H1 (cell line): Measurements from ENCODE around the gene QRICH1. TPM values are rescaled to one million over a fixed set of nuclear protein-coding genes. Genes with fewer than 3 reads are reported as not detected.

ENCODE experiments used
- CTCF ChIA-PET: fragments of 300-600 bp; sonication (Branson Sonifier 250); formaldehyde crosslinking; loops from one replicate; lab custom pipeline; 2021; ENCODE audit not compliant: partially characterized antibody; lab: Charles Lee
- POLR2A ChIA-PET: fragments of 300-600 bp; sonication (Branson Sonifier 250); formaldehyde crosslinking; loops from one replicate; lab custom pipeline; 2021; ENCODE audit warnings: inconsistent platforms; ENCODE audit not compliant: partially characterized antibody; lab: Charles Lee
- DNase-seq, 2 experiments: peaks; one replicate each; pipeline versions ENCODE4 v3.0.0 to v3.0.0-alpha.2; 2010 to 2022; ENCODE audit warnings: low spot score in 2 of 2, low read depth in 1 of 2, mixed read lengths in 1 of 2
- FAIRE-seq: peaks from 2 replicates; lab custom pipeline; 2011; peaks lifted over from hg19 to GRCh38; lab: Jason Lieb, UNC
- H2AFZ ChIP-seq: 2 replicates; pipeline ENCODE4 v1.8.1; 2012; ENCODE audit warnings: low read length, inconsistent platforms
- H2AK5ac ChIP-seq: 2 replicates; pipeline ENCODE4 v1.6.1; 2013; ENCODE audit warnings: low read depth, low read length
- H2BK120ac ChIP-seq: replicated peaks from 2 replicates; pipeline ENCODE3; 2013; ENCODE audit warnings: low read depth, low read length, inconsistent platforms
- H2BK12ac ChIP-seq: 2 replicates; pipeline ENCODE4 v1.6.1; 2013; ENCODE audit warnings: low read depth, low read length
- H2BK15ac ChIP-seq: 2 replicates; pipeline ENCODE4 v1.6.1; 2013; ENCODE audit warnings: low read length
- H2BK20ac ChIP-seq: 2 replicates; pipeline ENCODE4 v1.6.1; 2013; ENCODE audit warnings: low read length
- H2BK5ac ChIP-seq: 2 replicates; pipeline ENCODE4 v1.6.1; 2013; ENCODE audit warnings: low read depth, low read length
- H3K14ac ChIP-seq: 2 replicates; pipeline ENCODE4 v1.6.1; 2013; ENCODE audit warnings: inconsistent platforms; ENCODE audit not compliant: insufficient read length
- H3K18ac ChIP-seq: 2 replicates; pipeline ENCODE4 v1.6.1; 2013; ENCODE audit warnings: low read length; ENCODE audit errors: extremely low read depth
- H3K23ac ChIP-seq: 2 replicates; pipeline ENCODE4 v1.6.1; 2013; ENCODE audit warnings: inconsistent platforms; ENCODE audit not compliant: insufficient read length
- H3K23me2 ChIP-seq: 2 replicates; pipeline ENCODE4 v1.6.1; 2013; ENCODE audit warnings: low read depth, low read length
- H3K27ac ChIP-seq: 2 replicates; pipeline ENCODE4 v1.6.1; 2011; ENCODE audit warnings: low read depth, low read length, inconsistent platforms
- H3K27me3 ChIP-seq, 4 experiments: replicated peaks in 1 of 4; 1 replicate in 1 of 4; 2 replicates in 3 of 4; pipeline versions ENCODE4 v1.6.1 to v1.8.1; 2011 to 2013; ENCODE audit warnings: low read length in 3 of 4, mild to moderate bottlenecking in 3 of 4, inconsistent platforms in 2 of 4, mixed read lengths in 2 of 4, moderate library complexity in 1 of 4; ENCODE audit not compliant: control insufficient read depth in 3 of 4, insufficient read depth in 3 of 4; ENCODE audit errors: extremely low read depth in 1 of 4
- H3K36me3 ChIP-seq, 4 experiments: 2 replicates each; pipeline versions ENCODE4 v1.6.1 to v1.8.1; 2011 to 2013; ENCODE audit warnings: mild to moderate bottlenecking in 4 of 4, low read length in 3 of 4, moderate library complexity in 2 of 4, control low read depth in 1 of 4, inconsistent platforms in 1 of 4; ENCODE audit not compliant: insufficient read depth in 4 of 4, control insufficient read depth in 2 of 4
- H3K4ac ChIP-seq: replicated peaks from 2 replicates; pipeline ENCODE3; 2013; ENCODE audit warnings: low read length, low read depth, mixed read lengths, inconsistent platforms; ENCODE audit not compliant: insufficient read length
- H3K4me1 ChIP-seq, 4 experiments: replicated peaks in 1 of 4; 1 replicate in 1 of 4; 2 replicates in 3 of 4; pipeline versions ENCODE4 v1.6.1 to v1.8.1; 2011 to 2013; ENCODE audit warnings: low read length in 3 of 4, inconsistent platforms in 2 of 4, mixed read lengths in 1 of 4; ENCODE audit not compliant: insufficient read depth in 4 of 4, control insufficient read depth in 3 of 4
- H3K4me2 ChIP-seq, 2 experiments: 2 replicates each; pipeline versions ENCODE4 v1.6.1 to v1.8.1; 2011 to 2013; ENCODE audit warnings: low read depth in 2 of 2, low read length in 2 of 2, control low read depth in 1 of 2, inconsistent platforms in 1 of 2, mild to moderate bottlenecking in 1 of 2; ENCODE audit not compliant: insufficient read depth in 1 of 2
- H3K4me3 ChIP-seq, 4 experiments: fragments of 200-600, 300-600 bp in 1 of 4; sonication (generic), shearing (Covaris generic), sonication (Bioruptor Twin) in 1 of 4; 2 replicates each; pipeline versions ENCODE4 v1.5.1 to v1.8.1; 2011 to 2016; ENCODE audit warnings: low read length in 4 of 4, low read depth in 3 of 4, control low read depth in 2 of 4, inconsistent platforms in 2 of 4, mild to moderate bottlenecking in 2 of 4, mixed read lengths in 1 of 4, moderate library complexity in 1 of 4; ENCODE audit not compliant: insufficient read depth in 2 of 4; ENCODE audit errors: extremely low read depth in 1 of 4
- H3K56ac ChIP-seq: replicated peaks from 2 replicates; pipeline ENCODE3; 2013; ENCODE audit warnings: low read depth, mild to moderate bottlenecking, mixed read lengths, low read length, inconsistent platforms; ENCODE audit not compliant: insufficient read length
- H3K79me1 ChIP-seq: 2 replicates; pipeline ENCODE4 v1.6.1; 2013; ENCODE audit warnings: low read depth, low read length, control low read depth
- H3K79me2 ChIP-seq, 2 experiments: 2 replicates each; pipeline versions ENCODE4 v1.6.1 to v1.8.1; 2012 to 2013; ENCODE audit warnings: low read length in 2 of 2, mild to moderate bottlenecking in 2 of 2, inconsistent platforms in 1 of 2; ENCODE audit not compliant: insufficient read depth in 2 of 2, control insufficient read depth in 1 of 2
- H3K9ac ChIP-seq, 4 experiments: replicated peaks in 1 of 4; 1 replicate in 1 of 4; 2 replicates in 3 of 4; pipeline versions ENCODE4 v1.6.1 to v1.8.1; 2011 to 2013; ENCODE audit warnings: low read depth in 3 of 4, low read length in 3 of 4, control low read depth in 2 of 4, mild to moderate bottlenecking in 2 of 4, moderate library complexity in 2 of 4, inconsistent platforms in 1 of 4; ENCODE audit errors: extremely low read depth in 1 of 4
- H3K9me3 ChIP-seq, 2 experiments: 2 replicates each; pipeline versions ENCODE4 v1.6.1 to v1.8.1; 2012 to 2013; ENCODE audit warnings: mild to moderate bottlenecking in 2 of 2, moderate library complexity in 2 of 2, control low read depth in 1 of 2, inconsistent platforms in 1 of 2, low read depth in 1 of 2, low read length in 1 of 2, mixed read lengths in 1 of 2; ENCODE audit not compliant: insufficient read depth in 2 of 2
- H4K20me1 ChIP-seq, 2 experiments: replicated peaks in 1 of 2; 2 replicates each; pipeline versions ENCODE3 to v1.8.1; 2011 to 2013; ENCODE audit warnings: inconsistent platforms in 2 of 2, low read length in 2 of 2, mild to moderate bottlenecking in 1 of 2; ENCODE audit not compliant: insufficient read depth in 2 of 2, control insufficient read depth in 1 of 2
- H4K5ac ChIP-seq: 2 replicates; pipeline ENCODE4 v1.6.1; 2013; ENCODE audit warnings: low read length, low read depth, mixed read lengths, inconsistent platforms; ENCODE audit not compliant: insufficient read length
- H4K8ac ChIP-seq: 2 replicates; pipeline ENCODE4 v1.8.0; 2013; ENCODE audit warnings: mild to moderate bottlenecking, moderate library complexity, low read length, inconsistent platforms; ENCODE audit not compliant: insufficient read depth; ENCODE audit errors: extremely low read depth
- H4K91ac ChIP-seq: replicated peaks from 2 replicates; pipeline ENCODE3; 2013; ENCODE audit warnings: low read length, mixed read lengths, inconsistent platforms; ENCODE audit not compliant: insufficient read length
- GTF2F1 ChIP-seq: IDR thresholded peaks from 2 replicates; pipeline ENCODE4 v1.6.1; 2012; ENCODE audit warnings: low read depth, low read length, improper control_type of control experiment, borderline replicate concordance
- KDM1A ChIP-seq: fragments of 200-600, 300-600 bp; sonication (generic); IDR thresholded peaks from 2 replicates; pipeline ENCODE4 v1.7.1; 2016; ENCODE audit warnings: mild to moderate bottlenecking, low read length, borderline replicate concordance
- WGBS, 2 experiments: shearing (Covaris generic) in 1 of 2; methylation state at CpG; one replicate each; pipeline versions ENCODE4 v1.1.6 to v1.1.7; 2013 to 2015; ENCODE audit warnings: low lambda C conversion rate in 2 of 2, mixed read lengths in 2 of 2, inconsistent platforms in 1 of 2, low coverage in 1 of 2, missing lambda C conversion rate in 1 of 2; ENCODE audit not compliant: insufficient replicate concordance in 2 of 2, insufficient coverage in 1 of 2, insufficient read length in 1 of 2; ENCODE audit errors: extremely low coverage in 1 of 2, missing lambda C conversion rate in 1 of 2; 5-methylcytosine and 5-hydroxymethylcytosine counted together
- long read RNA-seq, 2 experiments: library from RNA in 1 of 2; library from capped mRNA in 1 of 2; stranded (forward); transcript quantifications; one replicate each; pipeline ENCODE4 v2.0.0, GENCODE V29; 2021; ENCODE audit warnings: inconsistent platforms in 1 of 2
- polyA minus RNA-seq, 3 experiments: library from RNA; depleted of rRNA, polyadenylated mRNA; stranded (reverse); fragments of >200 nt; gene quantifications; 1 replicate in 2 of 3; 2 replicates in 1 of 3; pipeline ENCODE4 v1.2.3, GENCODE V29; 2011
- polyA plus RNA-seq, 7 experiments: library from polyadenylated mRNA; depleted of rRNA in 3 of 7; stranded (reverse) in 5 of 7; unstranded in 2 of 7; fragments of >200 nt in 5 of 7; fragments of 200-250 nt in 2 of 7; gene quantifications; 1 replicate in 5 of 7; 2 replicates in 1 of 7; 4 replicates in 1 of 7; pipeline versions ENCODE4 v1.2.1 to v1.2.3, GENCODE V29; 2011 to 2013; ENCODE audit warnings: missing spikeins in 2 of 7, mixed read lengths in 2 of 7
- total RNA-seq: library from RNA; stranded (reverse); fragmentation: NEBNext Ultra II Directional; extraction: Animal tissue kit (Norgen Biotek cat#: 25700); gene quantifications from 2 replicates; pipeline ENCODE4 v1.2.1, GENCODE V29; 2021
- TF ChIP-seq, protein P1 (sequence below): IDR thresholded peaks from 2 replicates; pipeline ENCODE4 v1.6.1; 2012; ENCODE audit warnings: inconsistent platforms

The QRICH1 gene, protein sequence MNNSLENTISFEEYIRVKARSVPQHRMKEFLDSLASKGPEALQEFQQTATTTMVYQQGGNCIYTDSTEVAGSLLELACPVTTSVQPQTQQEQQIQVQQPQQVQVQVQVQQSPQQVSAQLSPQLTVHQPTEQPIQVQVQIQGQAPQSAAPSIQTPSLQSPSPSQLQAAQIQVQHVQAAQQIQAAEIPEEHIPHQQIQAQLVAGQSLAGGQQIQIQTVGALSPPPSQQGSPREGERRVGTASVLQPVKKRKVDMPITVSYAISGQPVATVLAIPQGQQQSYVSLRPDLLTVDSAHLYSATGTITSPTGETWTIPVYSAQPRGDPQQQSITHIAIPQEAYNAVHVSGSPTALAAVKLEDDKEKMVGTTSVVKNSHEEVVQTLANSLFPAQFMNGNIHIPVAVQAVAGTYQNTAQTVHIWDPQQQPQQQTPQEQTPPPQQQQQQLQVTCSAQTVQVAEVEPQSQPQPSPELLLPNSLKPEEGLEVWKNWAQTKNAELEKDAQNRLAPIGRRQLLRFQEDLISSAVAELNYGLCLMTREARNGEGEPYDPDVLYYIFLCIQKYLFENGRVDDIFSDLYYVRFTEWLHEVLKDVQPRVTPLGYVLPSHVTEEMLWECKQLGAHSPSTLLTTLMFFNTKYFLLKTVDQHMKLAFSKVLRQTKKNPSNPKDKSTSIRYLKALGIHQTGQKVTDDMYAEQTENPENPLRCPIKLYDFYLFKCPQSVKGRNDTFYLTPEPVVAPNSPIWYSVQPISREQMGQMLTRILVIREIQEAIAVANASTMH
- total RNA-seq (123 and 142 TPM in 2 replicates), polyA plus RNA-seq (2011; rRNA removed) (128 and 136 TPM in 2 replicates), polyA minus RNA-seq (2011; rRNA and poly(A)+ RNA removed) (197 and 290 TPM in 2 replicates)
- polyA plus RNA-seq (2011; cell fraction: cytosol; rRNA removed) = 124 TPM
- polyA plus RNA-seq (2011; cell fraction: nucleus; rRNA removed) = 257 TPM
- 65.7 to 83.2 TPM (median 72.1 TPM) in 4 replicates for polyA plus RNA-seq (2012, experiment 1 of 2)
- 21.2 TPM for polyA plus RNA-seq (2012, experiment 2 of 2)
- polyA plus RNA-seq (2013, experiment 1 of 2) = 103 TPM
- polyA plus RNA-seq (2013, experiment 2 of 2) = 95.8 TPM
- 113 TPM for polyA minus RNA-seq (2011; cell fraction: cytosol; rRNA and poly(A)+ RNA removed)
- 104 TPM for polyA minus RNA-seq (2011; cell fraction: nucleus; rRNA and poly(A)+ RNA removed)
- long read RNA-seq, experiment 1, partial matches to known transcripts = 36 of 47 reads
- long read RNA-seq, experiment 1, other reads (novel, unspliced or antisense) = 4 of 47 reads
- long read RNA-seq, experiment 2 = 0 reads

DNA sequence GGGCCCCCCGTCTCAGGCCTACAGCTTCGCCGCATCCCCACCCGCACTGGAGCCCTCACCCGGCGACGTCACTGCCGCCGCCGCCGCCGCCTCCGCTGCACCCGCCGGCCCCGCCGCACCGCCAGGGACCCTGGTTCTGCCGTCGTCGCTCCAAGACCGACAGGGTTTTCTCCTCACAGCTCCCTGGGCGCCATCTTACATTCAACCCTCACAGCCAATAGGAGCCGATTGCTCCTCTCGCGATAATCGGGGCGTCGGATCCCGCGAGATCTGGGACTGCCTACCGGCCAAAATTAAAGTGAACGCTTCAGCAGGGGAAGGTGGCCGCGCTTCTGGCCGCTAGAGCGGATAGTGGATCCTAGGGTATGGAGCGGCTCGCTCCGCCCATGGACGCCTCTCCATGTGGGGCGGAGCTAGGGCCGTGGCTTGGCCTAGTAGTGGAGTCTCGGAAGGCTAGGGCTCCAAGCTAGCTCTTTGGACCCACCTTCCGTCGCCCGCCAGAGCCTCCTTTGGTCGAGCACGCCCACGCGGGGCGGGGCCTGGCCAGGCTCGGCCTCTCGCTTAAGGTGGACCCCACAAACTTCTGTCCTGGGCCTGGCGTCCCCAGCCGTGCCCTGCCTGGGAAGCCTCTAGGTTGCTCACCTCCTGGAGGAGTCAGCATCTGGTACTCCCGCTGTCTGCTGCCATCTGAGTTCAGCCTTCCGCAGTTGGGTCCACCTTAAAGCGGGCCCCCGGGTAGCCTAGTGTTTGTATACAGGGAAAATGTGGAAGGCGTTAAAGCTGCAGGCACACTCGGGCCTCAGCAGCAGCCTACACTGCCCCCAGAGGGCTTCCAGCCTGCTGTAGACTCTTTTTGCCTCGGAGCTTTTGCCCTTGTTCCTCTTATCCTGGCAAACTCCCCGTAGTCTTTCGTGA lies at the start of gene QRICH1:
Gene QRICH1, minus strand, starts transcription at position 219 of the 915 bp plus-strand sequence. CDS start 17,054 bp downstream, outside the sequence.
- Histone ChIP-seq H3K23me2 (peaks cover 9% of the 10 kb centered on the region), H2AFZ (peak within 1 kb of the TSS; percentile 16; the same call in 1 of the 2 replicates), H2BK12ac (no peak within 1 kb of the TSS), H4K5ac (peak within 1 kb of the TSS; percentile 86), H4K91ac (peak within 1 kb of the TSS; percentile 91), H2BK20ac (no peak within 1 kb of the TSS), H2BK120ac (no peak within 1 kb of the TSS), H3K14ac (peak within 1 kb of the TSS; percentile 43), H3K27ac (peak within 1 kb of the TSS; percentile 88), H3K79me2 (peaks cover 21 to 41% of the 10 kb centered on the region in 2 experiments), H3K4me1 (no peaks in the 10 kb centered on the region; a peak in 1 of 7 replicates), H2BK15ac (no peak within 1 kb of the TSS; the same call in 1 of the 2 replicates), H4K20me1 (peaks cover 2 to 4% of the 10 kb centered on the region in 2 experiments), H3K79me1 (no peaks in the 10 kb centered on the region; the same call in 1 of the 2 replicates), H3K4me3 (peak within 1 kb of the TSS; percentile 80 to 99 (median 89)), H3K9ac (peak within 1 kb of the TSS; percentile 92 to 100 (median 94)), H3K9me3 (no peaks in the 10 kb centered on the region), H3K4me2 (peak within 1 kb of the TSS; percentile 79 to 89), H3K23ac (no peak within 1 kb of the TSS), H3K4ac (peak within 1 kb of the TSS; percentile 57), H3K18ac (peak within 1 kb of the TSS; percentile 88), H4K8ac (peak within 1 kb of the TSS; percentile 100), H3K56ac (peak within 1 kb of the TSS; percentile 90), H2AK5ac (0 out of 2 replicates have a peak within 1 kb of the TSS, but pooled peaks have one; percentile 4), H3K27me3 (no peaks in the 10 kb centered on the region), H2BK5ac (peak within 1 kb of the TSS; percentile 86), H3K36me3 (peaks cover 10 to 27% (median 20%) of the 10 kb centered on the region in 4 experiments; a peak in 7 of 8 replicates)
- DNase-seq (peak; percentile 91 to 96), FAIRE-seq (peak; percentile 45)
- ChIA-PET POLR2A (interaction anchor here (0.6 to 27.9 kb wide), 47 partner anchors 8 to 535 kb away, joined by 3 to 508 read pairs (median 4); partner anchors contain the start of genes C3orf62, CELSR3, DAG1 and DALRD3), CTCF (interaction anchor here (0.6 to 4.3 kb wide), 18 partner anchors 10 to 109 kb away, joined by 3 to 34 read pairs (median 4); partner anchors contain the start of genes NDUFAF3 and QARS1)
- WGBS, 2 experiments = 2% methylated on average over 57 of the region's 65 CpGs; no CpG with 5 or more reads in 1 of the 2 experiments
- TF ChIP-seq, protein P1, sequence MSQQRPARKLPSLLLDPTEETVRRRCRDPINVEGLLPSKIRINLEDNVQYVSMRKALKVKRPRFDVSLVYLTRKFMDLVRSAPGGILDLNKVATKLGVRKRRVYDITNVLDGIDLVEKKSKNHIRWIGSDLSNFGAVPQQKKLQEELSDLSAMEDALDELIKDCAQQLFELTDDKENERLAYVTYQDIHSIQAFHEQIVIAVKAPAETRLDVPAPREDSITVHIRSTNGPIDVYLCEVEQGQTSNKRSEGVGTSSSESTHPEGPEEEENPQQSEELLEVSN = peak; percentile 6; the same call in 1 of the 2 replicates
- TF ChIP-seq KDM1A = no peak
- TF ChIP-seq GTF2F1 = no peak; the same call in 1 of the 2 replicates
